ENCODE measurements around the gene LCOR.

- no peak for TF ChIP-seq POLR2A (IDR thresholded peaks at IDR 0.05)
- TF ChIP-seq CTCF (IDR thresholded peaks at IDR 0.05) = no peak
These were observed 28.7 kb downstream of the LCOR start for GRCh38 chr10:96860631-96861277.

All from thyroid gland (tissue), 4 donors.